PFSK-1 (cell line): Measurements from ENCODE around the gene CEP57.
A peak's percentile ranks its signal among the peaks of the same experiment; 100 is the strongest.

ENCODE experiments used
- FOXP2 ChIP-seq: optimal IDR thresholded peaks from 2 replicates; pipeline ENCODE3; 2011; ENCODE audit warnings: borderline replicate concordance, control low read depth, inconsistent platforms; ENCODE audit not compliant: insufficient read depth; ENCODE audit errors: extremely low read length, extremely low read depth
- POLR2AphosphoS5 ChIP-seq: IDR thresholded peaks from 2 replicates; pipeline ENCODE4 v1.6.1; 2012; ENCODE audit warnings: low read depth, mild to moderate bottlenecking, control low read depth, low read length, moderate library complexity
- REST ChIP-seq, 2 experiments: IDR thresholded peaks; 2 replicates each; pipeline versions ENCODE4 v1.6.1 to v1.8.0; 2011 to 2012; ENCODE audit warnings: low read depth in 2 of 2, low read length in 2 of 2, control low read depth in 1 of 2, inconsistent platforms in 1 of 2, mild to moderate bottlenecking in 1 of 2, moderate library complexity in 1 of 2; ENCODE audit not compliant: insufficient read depth in 1 of 2
- SIN3A ChIP-seq: IDR thresholded peaks from 2 replicates; pipeline ENCODE4 v1.6.1; 2012; ENCODE audit warnings: mild to moderate bottlenecking, low read length, moderate library complexity, borderline replicate concordance; ENCODE audit not compliant: insufficient read depth
- TAF1 ChIP-seq: IDR thresholded peaks from 2 replicates; pipeline ENCODE4 v1.6.1; 2012; ENCODE audit warnings: low read length, control low read depth, borderline replicate concordance; ENCODE audit not compliant: insufficient read depth

CEP57 gene

GRCh38 chr11:95790933-95791708, 823 bp downstream of the CEP57 start:
- TF ChIP-seq FOXP2 (no peak), TAF1 (peak; percentile 60; the same call in 1 of the 2 replicates), REST (IDR thresholded peaks at IDR 0.05; ENCODE audit: insufficient read depth in 1 of 2, low read depth in 2 of 2, low read length in 2 of 2) (no peak), POLR2AphosphoS5 (no peak), SIN3A (0 out of 2 replicates have a peak, but pooled peaks have one; percentile 36)

GRCh38 chr11:95791709-95792033, 1.4 kb downstream of the CEP57 start:
- TF ChIP-seq SIN3A (no peak), FOXP2 (no peak), TAF1 (no peak), POLR2AphosphoS5 (no peak), REST (IDR thresholded peaks at IDR 0.05; ENCODE audit: insufficient read depth in 1 of 2, low read depth in 2 of 2, low read length in 2 of 2) (no peak)

GRCh38 chr11:95792200-95792599, 1.9 kb downstream of the CEP57 start:
- TF ChIP-seq REST (IDR thresholded peaks at IDR 0.05; ENCODE audit: insufficient read depth in 1 of 2, low read depth in 2 of 2, low read length in 2 of 2) (no peak), TAF1 (no peak), SIN3A (no peak)

- TF ChIP-seq FOXP2 = no peak
- no peak for TF ChIP-seq SIN3A
- no peak for TF ChIP-seq REST (IDR thresholded peaks at IDR 0.05; ENCODE audit: insufficient read depth in 1 of 2, low read depth in 2 of 2, low read length in 2 of 2)
- TF ChIP-seq TAF1 = no peak
- TF ChIP-seq POLR2AphosphoS5 = no peak
Measured at GRCh38 chr11:95792700-95793099, 2.4 kb downstream of the CEP57 start.

GRCh38 chr11:95793116-95793515, 2.8 kb downstream of the CEP57 start:
- no peak for TF ChIP-seq SIN3A
- TF ChIP-seq TAF1 = no peak
- TF ChIP-seq POLR2AphosphoS5 = no peak
- TF ChIP-seq REST (IDR thresholded peaks at IDR 0.05; ENCODE audit: insufficient read depth in 1 of 2, low read depth in 2 of 2, low read length in 2 of 2) = no peak
- no peak for TF ChIP-seq FOXP2
